C4-2B (cell line): Measurements from ENCODE around the gene ETV5.

Experiments used
- ZFX ChIP-seq: fragments of 450-650 bp; IDR thresholded peaks from 2 replicates; pipeline ENCODE4 v1.6.1; 2017
- TF ChIP-seq, protein P1 (sequence below): fragments of 450-650 bp; conservative IDR thresholded peaks from 2 replicates; pipeline ENCODE4 v1.5.1; 2017; ENCODE audit warnings: mild to moderate bottlenecking

- TF ChIP-seq, protein P1, sequence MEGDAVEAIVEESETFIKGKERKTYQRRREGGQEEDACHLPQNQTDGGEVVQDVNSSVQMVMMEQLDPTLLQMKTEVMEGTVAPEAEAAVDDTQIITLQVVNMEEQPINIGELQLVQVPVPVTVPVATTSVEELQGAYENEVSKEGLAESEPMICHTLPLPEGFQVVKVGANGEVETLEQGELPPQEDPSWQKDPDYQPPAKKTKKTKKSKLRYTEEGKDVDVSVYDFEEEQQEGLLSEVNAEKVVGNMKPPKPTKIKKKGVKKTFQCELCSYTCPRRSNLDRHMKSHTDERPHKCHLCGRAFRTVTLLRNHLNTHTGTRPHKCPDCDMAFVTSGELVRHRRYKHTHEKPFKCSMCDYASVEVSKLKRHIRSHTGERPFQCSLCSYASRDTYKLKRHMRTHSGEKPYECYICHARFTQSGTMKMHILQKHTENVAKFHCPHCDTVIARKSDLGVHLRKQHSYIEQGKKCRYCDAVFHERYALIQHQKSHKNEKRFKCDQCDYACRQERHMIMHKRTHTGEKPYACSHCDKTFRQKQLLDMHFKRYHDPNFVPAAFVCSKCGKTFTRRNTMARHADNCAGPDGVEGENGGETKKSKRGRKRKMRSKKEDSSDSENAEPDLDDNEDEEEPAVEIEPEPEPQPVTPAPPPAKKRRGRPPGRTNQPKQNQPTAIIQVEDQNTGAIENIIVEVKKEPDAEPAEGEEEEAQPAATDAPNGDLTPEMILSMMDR, result no peak
- TF ChIP-seq ZFX, result no peak
Measured at GRCh38 chr3:186014866-186015265, 94.0 kb downstream of the ETV5 start.
